Measurements from ENCODE around the gene PRDM15.

Gene PRDM15

GRCh38 chr21:41774467-41775148 is 104.5 kb downstream of the PRDM15 start:
- no peak for FAIRE-seq

- FAIRE-seq, result no peak
Observed at GRCh38 chr21:41772351-41773080, 106.6 kb downstream of the PRDM15 start.

GRCh38 chr21:41771625-41771945 is 107.6 kb downstream of the PRDM15 start:
- no peak for FAIRE-seq

GRCh38 chr21:41770901-41771624 is 108.1 kb downstream of the PRDM15 start:
- FAIRE-seq, result no peak

- FAIRE-seq, result no peak
Observed at GRCh38 chr21:41769933-41770332, 109.2 kb downstream of the PRDM15 start.

GRCh38 chr21:41769521-41769920 is 109.6 kb downstream of the PRDM15 start:
- no peak for FAIRE-seq

GRCh38 chr21:41769111-41769510 is 110.0 kb downstream of the PRDM15 start:
- FAIRE-seq, result no peak

- no peak for FAIRE-seq
Observed at GRCh38 chr21:41768437-41769042, 110.6 kb downstream of the PRDM15 start.

- no peak for FAIRE-seq
Observed at GRCh38 chr21:41767606-41768436, 111.3 kb downstream of the PRDM15 start.

GRCh38 chr21:41766883-41767605 is 112.1 kb downstream of the PRDM15 start, which contains the start of gene RIPK4:
Gene RIPK4 (minus strand): TSS chr21:41767052. CDS start chr21:41767041, 11 bp downstream.
- no peak for FAIRE-seq

GRCh38 chr21:41765973-41766882 is 112.9 kb downstream of the PRDM15 start:
- FAIRE-seq, result no peak

- no peak for FAIRE-seq
Observed at GRCh38 chr21:41765420-41765821, 113.7 kb downstream of the PRDM15 start.

GRCh38 chr21:41764558-41765419 is 114.4 kb downstream of the PRDM15 start:
- no peak for FAIRE-seq

GRCh38 chr21:41763996-41764395 is 115.1 kb downstream of the PRDM15 start:
- no peak for FAIRE-seq

- no peak for FAIRE-seq
Observed at GRCh38 chr21:41763398-41763931, 115.7 kb downstream of the PRDM15 start.

- FAIRE-seq, result no peak
Observed at GRCh38 chr21:41762753-41763152, 116.4 kb downstream of the PRDM15 start.

- FAIRE-seq, result no peak
Observed at GRCh38 chr21:41761934-41762635, 117.1 kb downstream of the PRDM15 start.

GRCh38 chr21:41761211-41761933 is 117.8 kb downstream of the PRDM15 start:
- FAIRE-seq, result no peak
